ENCODE results near the gene MAP4K4. TPM values are rescaled to one million over a fixed set of nuclear protein-coding genes. Genes with fewer than 3 reads are reported as not detected.

The MAP4K4 gene
- total and polyA plus RNA-seq, 2 experiments from 2014 or later, result 59.1 to 84.4 TPM

- Histone ChIP-seq H3K36me3 (replicated peaks; ENCODE audit: insufficient read depth, low read depth) (no peaks in the 10 kb centered on the region), H3K27ac (peak overlapping the region; percentile 81), H2AFZ (no peak overlapping the region), H4K20me1 (ENCODE audit: insufficient read depth, poor library complexity, severe bottlenecking) (peaks cover 67% of the 10 kb centered on the region), H3K79me2 (peaks cover 91% of the 10 kb centered on the region), H3K27me3 (no peaks in the 10 kb centered on the region), H3K4me1 (ENCODE audit: insufficient read depth) (peaks cover 61% of the 10 kb centered on the region), H3K4me3 (no peak overlapping the region), H3K9me3 (ENCODE audit: low read depth) (no peaks in the 10 kb centered on the region), H3K4me2 (peak overlapping the region; percentile 65), H3K9me2 (replicated peaks; ENCODE audit: insufficient read depth) (no peaks in the 10 kb centered on the region)
- peak; percentile 34 for DNase-seq (ENCODE audit: low spot score)
- TF ChIP-seq EZH2 (IDR thresholded peaks at IDR 0.05; ENCODE audit: borderline replicate concordance) (no peak), CTCF (IDR thresholded peaks at IDR 0.05; ENCODE audit: poor library complexity) (no peak), EZH2phosphoT487 (IDR thresholded peaks at IDR 0.05; ENCODE audit: low read depth, severe bottlenecking, unreplicated experiment) (no peak)
- WGBS (ENCODE audit: low lambda C conversion rate, missing lambda C conversion rate), result 32% methylated on average over 9 of the region's 9 CpGs
Observed at GRCh38 chr2:101741775-101742520, 44.4 kb downstream of the MAP4K4 start.

- peak overlapping the region; percentile 81 for H3K27ac ChIP-seq
Observed at GRCh38 chr2:101742547-101742946, 45.0 kb downstream of the MAP4K4 start.

GRCh38 chr2:101743288-101743687 lies 45.8 kb downstream of the MAP4K4 start:
- peaks cover 95% of the 10 kb centered on the region for H3K79me2 ChIP-seq
- no peaks in the 10 kb centered on the region for H3K9me2 ChIP-seq (replicated peaks; ENCODE audit: insufficient read depth)
- H3K27me3 ChIP-seq, result no peaks in the 10 kb centered on the region
- no peaks in the 10 kb centered on the region for H3K36me3 ChIP-seq (replicated peaks; ENCODE audit: insufficient read depth, low read depth)
- peaks cover 71% of the 10 kb centered on the region for H3K4me1 ChIP-seq (ENCODE audit: insufficient read depth)
- no peaks in the 10 kb centered on the region for H3K9me3 ChIP-seq (ENCODE audit: low read depth)
- DNase-seq (ENCODE audit: low spot score), result no peak
- no peak for TF ChIP-seq EZH2phosphoT487 (IDR thresholded peaks at IDR 0.05; ENCODE audit: low read depth, severe bottlenecking, unreplicated experiment)
- TF ChIP-seq CTCF (IDR thresholded peaks at IDR 0.05; ENCODE audit: poor library complexity), result no peak
- no peak for TF ChIP-seq EZH2 (IDR thresholded peaks at IDR 0.05; ENCODE audit: borderline replicate concordance)
- no peak overlapping the region for H3K4me3 ChIP-seq
- 89% methylated on average over 3 of the region's 3 CpGs for WGBS (ENCODE audit: low lambda C conversion rate, missing lambda C conversion rate)
- H2AFZ ChIP-seq, result no peak overlapping the region
- H4K20me1 ChIP-seq (ENCODE audit: insufficient read depth, poor library complexity, severe bottlenecking), result peaks cover 67% of the 10 kb centered on the region
- H3K4me2 ChIP-seq, result peak overlapping the region; percentile 18
- H3K27ac ChIP-seq, result peak overlapping the region; percentile 81

More at GRCh38 chr2:101742547-101742946, 45.0 kb downstream of the MAP4K4 start:
- DNase-seq (ENCODE audit: low spot score), result no peak
- H4K20me1 ChIP-seq (ENCODE audit: insufficient read depth, poor library complexity, severe bottlenecking), result peaks cover 69% of the 10 kb centered on the region
- H3K27me3 ChIP-seq, result no peaks in the 10 kb centered on the region
- no peak overlapping the region for H2AFZ ChIP-seq
- 6% methylated on average over 1 of the region's 1 CpG for WGBS (ENCODE audit: low lambda C conversion rate, missing lambda C conversion rate)
- no peaks in the 10 kb centered on the region for H3K9me2 ChIP-seq (replicated peaks; ENCODE audit: insufficient read depth)
- peaks cover 65% of the 10 kb centered on the region for H3K4me1 ChIP-seq (ENCODE audit: insufficient read depth)
- no peaks in the 10 kb centered on the region for H3K36me3 ChIP-seq (replicated peaks; ENCODE audit: insufficient read depth, low read depth)
- TF ChIP-seq CTCF (IDR thresholded peaks at IDR 0.05; ENCODE audit: poor library complexity) (no peak), EZH2phosphoT487 (IDR thresholded peaks at IDR 0.05; ENCODE audit: low read depth, severe bottlenecking, unreplicated experiment) (no peak), EZH2 (IDR thresholded peaks at IDR 0.05; ENCODE audit: borderline replicate concordance) (no peak)
- no peaks in the 10 kb centered on the region for H3K9me3 ChIP-seq (ENCODE audit: low read depth)
- H3K4me3 ChIP-seq, result no peak overlapping the region
- H3K79me2 ChIP-seq, result peaks cover 95% of the 10 kb centered on the region
- H3K4me2 ChIP-seq, result peak overlapping the region; percentile 65
